HG02798 (cell line): ENCODE results near the gene IL5.
A peak's percentile ranks its signal among the peaks of the same experiment; 100 is the strongest.
"Not testable (repeated sequence)": the region's sequence is repeated elsewhere in the genome, so short reads cannot be mapped to it uniquely, and the experiment has no call there.

Experiments
- ATAC-seq: cut with Tn5 transposase; IDR thresholded peaks from one replicate; pipeline ENCODE4 v1.9.1; 2021; ENCODE audit warnings: mild to moderate bottlenecking; ENCODE audit not compliant: unreplicated experiment, poor library complexity

IL5 gene

GRCh38 chr5:132543472-132544201 is at the start of gene IL5:
Gene IL5 (minus strand): TSS chr5:132543522. CDS start chr5:132543478, 44 bp downstream.
- no peak for ATAC-seq

- no peak for ATAC-seq
Observed at GRCh38 chr5:132592521-132592920, 49.2 kb upstream of the IL5 start.

GRCh38 chr5:132591145-132591544 is 47.8 kb upstream of the IL5 start:
- no peak for ATAC-seq

- ATAC-seq: no peak
Observed at GRCh38 chr5:132589467-132589866, 46.1 kb upstream of the IL5 start.

GRCh38 chr5:132586063-132586462 is 42.7 kb upstream of the IL5 start:
- no peak for ATAC-seq

- not testable (repeated sequence) for ATAC-seq
Observed at GRCh38 chr5:132584560-132584959, 41.2 kb upstream of the IL5 start.

GRCh38 chr5:132576123-132576522 is 32.8 kb upstream of the IL5 start:
- ATAC-seq: no peak

GRCh38 chr5:132566657-132567056 is 23.3 kb upstream of the IL5 start:
- no peak for ATAC-seq

- ATAC-seq: not testable (repeated sequence)
Observed at GRCh38 chr5:132564555-132564954, 21.2 kb upstream of the IL5 start.

GRCh38 chr5:132561601-132562000 is 18.3 kb upstream of the IL5 start:
- no peak for ATAC-seq

GRCh38 chr5:132559383-132560060 is 16.2 kb upstream of the IL5 start:
- no peak for ATAC-seq

- peak; percentile 21 for ATAC-seq
Observed at GRCh38 chr5:132557478-132558172, 14.3 kb upstream of the IL5 start.

- ATAC-seq: peak; percentile 98
Observed at GRCh38 chr5:132556763-132557477, 13.6 kb upstream of the IL5 start, which contains the start of gene RAD50. Gene RAD50 (plus strand): TSS chr5:132556977. CDS start chr5:132557325, 348 bp downstream.

GRCh38 chr5:132556153-132556762 is 12.9 kb upstream of the IL5 start:
- ATAC-seq: no peak

- no peak for ATAC-seq
Observed at GRCh38 chr5:132549576-132549975, 6.3 kb upstream of the IL5 start.

GRCh38 chr5:132548834-132549233 is 5.5 kb upstream of the IL5 start:
- ATAC-seq: not testable (repeated sequence)

- no peak for ATAC-seq
Observed at GRCh38 chr5:132547269-132547668, 3.9 kb upstream of the IL5 start.

GRCh38 chr5:132546108-132546507 is 2.8 kb upstream of the IL5 start:
- no peak for ATAC-seq

- no peak for ATAC-seq
Observed at GRCh38 chr5:132540764-132541163, 2.6 kb downstream of the IL5 start.

- no peak for ATAC-seq
Observed at GRCh38 chr5:132540149-132540548, 3.2 kb downstream of the IL5 start.
